ENCODE results near the gene CLMP. TPM values are rescaled to one million over a fixed set of nuclear protein-coding genes. Genes with fewer than 3 reads are reported as not detected.

Gene CLMP, protein sequence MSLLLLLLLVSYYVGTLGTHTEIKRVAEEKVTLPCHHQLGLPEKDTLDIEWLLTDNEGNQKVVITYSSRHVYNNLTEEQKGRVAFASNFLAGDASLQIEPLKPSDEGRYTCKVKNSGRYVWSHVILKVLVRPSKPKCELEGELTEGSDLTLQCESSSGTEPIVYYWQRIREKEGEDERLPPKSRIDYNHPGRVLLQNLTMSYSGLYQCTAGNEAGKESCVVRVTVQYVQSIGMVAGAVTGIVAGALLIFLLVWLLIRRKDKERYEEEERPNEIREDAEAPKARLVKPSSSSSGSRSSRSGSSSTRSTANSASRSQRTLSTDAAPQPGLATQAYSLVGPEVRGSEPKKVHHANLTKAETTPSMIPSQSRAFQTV
- total RNA-seq (2014; rRNA removed; shearing (Covaris generic)) = 9.4 and 10.5 TPM in 2 replicates
- 2.9 and 4.5 TPM in 2 replicates for polyA plus RNA-seq (2014; cell fraction: nucleus; rRNA removed)

GRCh38 chr11:123195188-123196059 lies at the start of gene CLMP:
CLMP (minus strand) TSS chr11:123195248; CDS start chr11:123194940, 308 bp downstream.
- no peak for DNase-seq (ENCODE audit: extremely low read depth, low read depth)

DNA sequence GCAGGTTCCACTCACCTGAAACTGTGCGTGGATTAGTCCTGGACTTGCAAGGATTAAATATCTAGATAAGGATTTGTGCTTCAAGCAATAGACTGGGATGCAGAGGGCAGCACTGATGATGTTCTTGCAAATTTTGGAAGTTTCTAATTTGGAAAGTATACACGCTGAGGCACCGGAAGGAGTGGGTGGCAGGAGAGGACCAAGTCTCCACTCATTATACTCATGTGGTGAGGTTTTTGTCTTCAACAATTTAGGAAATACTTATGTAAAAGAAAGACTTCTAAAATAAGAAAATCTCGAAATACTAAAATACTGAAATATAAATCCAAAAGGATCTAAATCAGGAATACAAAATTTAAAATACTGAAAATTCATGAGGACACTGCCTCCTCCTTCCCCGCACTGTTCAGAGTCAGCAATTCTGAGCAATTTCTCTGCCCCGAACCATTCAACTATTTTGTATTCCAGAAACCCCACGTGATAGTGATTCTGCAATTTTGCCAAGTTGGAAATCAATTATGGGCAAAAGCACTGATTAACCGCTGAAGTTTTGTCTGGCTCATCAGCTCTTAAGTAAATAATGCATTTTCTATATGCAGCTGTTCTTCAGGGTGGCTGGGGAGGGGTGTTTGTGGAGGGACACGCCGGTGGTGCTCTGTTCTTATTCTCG lies 47.0 kb upstream of the CLMP start:
- no peak for DNase-seq (ENCODE audit: extremely low read depth, low read depth)

GRCh38 chr11:123241294-123241693 lies 46.2 kb upstream of the CLMP start:
- DNase-seq (ENCODE audit: extremely low read depth, low read depth) = no peak

GRCh38 chr11:123239191-123240150 lies 44.4 kb upstream of the CLMP start:
- DNase-seq (ENCODE audit: extremely low read depth, low read depth) = no peak

- no peak for DNase-seq (ENCODE audit: extremely low read depth, low read depth)
Measured at GRCh38 chr11:123238297-123238696, 43.2 kb upstream of the CLMP start.

- no peak for DNase-seq (ENCODE audit: extremely low read depth, low read depth)
Measured at GRCh38 chr11:123236879-123237278, 41.8 kb upstream of the CLMP start.

DNA sequence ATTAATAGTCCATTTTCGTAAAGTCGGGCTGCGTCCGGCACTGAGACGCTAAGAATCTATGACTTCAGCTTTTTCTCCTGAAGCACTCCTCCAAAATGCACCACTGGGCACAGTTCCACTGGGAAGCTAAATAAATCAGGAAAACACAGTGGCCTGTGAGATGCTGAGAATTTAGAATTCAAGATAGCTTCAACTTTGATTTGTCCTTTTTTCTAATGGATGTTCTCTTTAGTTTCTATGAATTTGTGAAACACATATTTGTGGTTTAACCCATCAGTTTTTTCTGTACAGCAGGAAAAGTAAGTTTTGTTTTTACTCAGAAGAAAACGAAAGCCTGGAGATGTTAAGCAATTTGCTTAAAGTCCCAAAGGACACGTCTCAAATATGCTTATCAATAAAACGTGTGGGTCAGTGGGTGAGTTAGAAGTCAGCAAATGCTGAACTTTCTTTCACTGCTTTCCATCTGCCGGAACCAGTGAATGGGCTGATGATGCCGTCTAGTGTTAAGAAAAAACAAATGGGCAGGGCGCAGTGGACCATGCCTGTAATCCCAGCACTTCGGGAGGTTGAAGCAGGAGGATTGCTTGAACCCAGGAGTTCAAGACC lies 40.7 kb upstream of the CLMP start:
- no peak for DNase-seq (ENCODE audit: extremely low read depth, low read depth)

- DNase-seq (ENCODE audit: extremely low read depth, low read depth) = no peak
Measured at GRCh38 chr11:123235117-123235655, 40.1 kb upstream of the CLMP start.

GRCh38 chr11:123233975-123234334 lies 38.9 kb upstream of the CLMP start:
- no peak for DNase-seq (ENCODE audit: extremely low read depth, low read depth)

GRCh38 chr11:123233280-123233974 lies 38.4 kb upstream of the CLMP start:
- DNase-seq (ENCODE audit: extremely low read depth, low read depth) = no peak

- no peak for DNase-seq (ENCODE audit: extremely low read depth, low read depth)
Measured at GRCh38 chr11:123231777-123232176, 36.7 kb upstream of the CLMP start.

GRCh38 chr11:123231256-123231655 lies 36.2 kb upstream of the CLMP start:
- no peak for DNase-seq (ENCODE audit: extremely low read depth, low read depth)

- DNase-seq (ENCODE audit: extremely low read depth, low read depth) = no peak
Measured at GRCh38 chr11:123230346-123230745, 35.3 kb upstream of the CLMP start.

GRCh38 chr11:123228496-123229163 lies 33.6 kb upstream of the CLMP start:
- no peak for DNase-seq (ENCODE audit: extremely low read depth, low read depth)

DNA sequence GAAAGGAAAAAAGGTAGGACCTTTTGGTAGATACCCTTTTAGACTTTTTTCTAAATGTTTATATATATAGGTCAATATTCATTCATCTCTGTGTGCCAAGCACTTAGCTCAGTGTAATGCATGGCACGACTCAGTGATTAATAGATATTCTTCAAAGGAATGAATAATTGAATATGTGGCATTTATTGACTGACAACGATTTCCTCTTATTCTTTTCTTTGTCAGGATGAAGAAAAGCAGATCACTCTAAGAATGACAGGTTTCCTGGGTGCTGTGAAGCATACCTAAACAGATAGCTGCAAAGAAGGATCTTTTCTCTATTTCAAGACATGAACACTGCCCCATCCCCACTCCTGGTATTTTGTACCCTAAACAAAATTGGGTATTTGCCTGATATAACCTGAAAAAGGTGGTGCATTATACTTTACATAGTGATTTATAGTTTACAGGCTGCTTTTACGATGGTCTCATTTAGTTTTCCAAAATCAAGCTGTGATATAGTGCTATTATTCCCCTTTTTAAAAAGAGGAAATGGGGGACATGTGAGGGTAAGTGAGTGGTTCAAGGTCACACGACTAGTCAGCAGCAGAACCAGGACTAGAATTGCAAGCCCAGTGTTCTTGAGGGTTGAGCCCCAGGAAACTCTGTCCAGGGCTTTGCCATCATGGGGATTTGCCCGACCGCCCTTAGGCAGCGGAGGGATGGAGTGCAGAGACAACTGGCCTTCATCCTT lies 32.9 kb upstream of the CLMP start:
- DNase-seq (ENCODE audit: extremely low read depth, low read depth) = no peak

DNA sequence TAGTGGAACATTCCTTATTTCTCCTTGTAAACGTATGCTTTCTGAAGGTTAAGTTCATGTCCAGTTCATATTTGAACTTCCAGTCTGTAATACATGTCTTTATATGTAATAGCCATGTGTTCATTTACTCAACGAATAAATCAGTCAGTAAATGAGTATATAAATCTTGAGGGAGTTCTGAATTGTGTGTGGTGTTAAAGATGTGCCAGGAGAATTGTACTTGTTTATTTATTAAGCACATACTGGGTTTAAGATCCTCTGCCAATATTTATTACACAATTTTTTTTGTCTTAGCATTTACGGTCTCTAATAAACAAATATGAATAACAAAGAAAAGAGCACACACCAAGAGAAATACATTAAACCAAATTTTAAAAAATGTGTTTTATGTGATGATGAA lies 26.5 kb upstream of the CLMP start:
- DNase-seq (ENCODE audit: extremely low read depth, low read depth) = no peak

DNA sequence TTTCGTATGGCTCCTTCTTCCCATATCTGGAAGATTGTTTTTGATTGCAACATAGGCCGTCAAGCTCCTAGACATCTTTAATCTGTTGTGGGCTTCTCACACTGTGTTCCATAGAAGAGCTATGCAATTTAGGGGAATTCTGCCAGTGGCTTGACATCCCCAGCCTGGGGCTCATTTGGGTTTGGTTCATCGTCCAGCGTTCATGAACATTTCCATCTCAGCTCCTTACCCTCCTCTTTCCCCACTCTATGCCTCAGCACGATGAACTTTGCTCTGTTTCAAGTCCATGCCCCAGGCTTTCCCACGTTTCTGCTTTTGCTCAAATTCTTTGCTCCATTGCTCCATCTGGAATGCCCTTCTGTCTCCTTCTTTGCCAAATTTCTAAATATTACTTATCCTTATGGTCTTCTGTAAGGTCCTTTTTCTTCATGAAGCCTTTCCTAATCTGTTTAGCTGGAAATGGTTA lies 26.1 kb upstream of the CLMP start:
- no peak for DNase-seq (ENCODE audit: extremely low read depth, low read depth)

Data from NCI-H460 (cell line).